HG02840 (cell line): Measurements from ENCODE around the gene KCNQ4.

Source experiments
- ATAC-seq: cut with Tn5 transposase; IDR thresholded peaks from one replicate; pipeline ENCODE4 v1.9.1; 2021; ENCODE audit warnings: mild to moderate bottlenecking, moderate library complexity, moderate number of reproducible peaks; ENCODE audit not compliant: unreplicated experiment, low FRiP score

KCNQ4 gene

GRCh38 chr1:40884055-40884795, 100.6 kb downstream of the KCNQ4 start:
- no peak for ATAC-seq

GRCh38 chr1:40886318-40887011, 102.9 kb downstream of the KCNQ4 start:
- no peak for ATAC-seq

- no peak for ATAC-seq
Observed at GRCh38 chr1:40887012-40887378, 103.4 kb downstream of the KCNQ4 start.

GRCh38 chr1:40887652-40888051, 104.1 kb downstream of the KCNQ4 start:
- ATAC-seq = no peak
